NCI-H2196 treated with DMSO at 0.1 percent for 48 hours (cell line): Measurements from ENCODE around the gene EYA2.

ENCODE experiments used
- DNase-seq: peaks from one replicate; lab custom pipeline; 2025; ENCODE audit not compliant: unreplicated experiment; lab: John Stamatoyannopoulos, UW

Gene EYA2

DNA sequence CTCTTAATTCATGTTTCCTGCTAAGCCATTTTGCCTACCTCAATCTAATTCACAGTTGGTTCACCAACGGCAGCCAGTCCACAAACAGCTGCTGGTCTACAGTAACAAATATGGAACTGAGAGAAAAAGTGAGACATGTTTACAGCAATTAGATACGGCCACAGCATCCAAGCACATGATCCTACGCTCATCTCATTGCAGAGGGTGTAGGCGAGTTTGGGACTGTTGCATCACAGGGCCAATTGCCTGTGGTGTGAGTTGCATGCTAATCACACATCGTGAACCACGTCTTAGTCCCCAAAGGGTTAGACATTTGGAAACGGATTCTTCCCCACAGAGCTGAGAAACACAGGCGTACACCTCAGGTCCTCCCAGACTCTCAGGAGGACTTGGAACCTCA, 166.9 kb downstream of the EYA2 start:
- DNase-seq: no peak

DNA sequence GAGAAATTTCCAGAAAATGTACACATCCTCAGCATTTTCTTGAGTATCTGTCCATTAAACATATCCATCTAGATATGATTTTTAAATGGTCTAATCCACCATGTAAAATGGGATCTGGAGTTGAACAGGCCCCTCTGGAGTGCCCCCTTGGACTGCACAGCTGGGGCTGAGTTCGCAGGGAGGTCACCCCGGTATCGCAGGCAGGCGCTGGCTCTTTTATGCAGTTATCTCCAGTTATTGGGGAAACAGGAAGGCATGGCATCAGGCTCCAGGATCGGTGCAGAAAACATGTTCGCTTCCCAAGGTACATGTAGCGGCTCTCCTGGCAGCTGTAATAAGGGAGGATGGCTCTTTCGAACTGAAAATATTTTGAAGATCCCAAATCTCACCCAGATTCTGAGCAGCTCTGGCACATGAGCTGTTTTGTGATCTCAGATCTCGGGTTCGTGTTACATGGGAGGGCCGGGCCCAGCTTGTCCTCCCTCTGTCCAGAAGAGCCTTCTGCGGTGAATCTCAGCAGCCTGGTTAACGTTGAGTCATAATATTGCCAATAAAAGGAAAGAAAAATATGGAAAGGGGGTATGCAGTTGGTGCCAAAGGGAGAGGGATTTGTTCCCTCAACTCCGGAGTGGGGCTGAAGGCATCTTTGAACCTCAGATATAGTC, 167.7 kb downstream of the EYA2 start:
- DNase-seq: no peak

DNA sequence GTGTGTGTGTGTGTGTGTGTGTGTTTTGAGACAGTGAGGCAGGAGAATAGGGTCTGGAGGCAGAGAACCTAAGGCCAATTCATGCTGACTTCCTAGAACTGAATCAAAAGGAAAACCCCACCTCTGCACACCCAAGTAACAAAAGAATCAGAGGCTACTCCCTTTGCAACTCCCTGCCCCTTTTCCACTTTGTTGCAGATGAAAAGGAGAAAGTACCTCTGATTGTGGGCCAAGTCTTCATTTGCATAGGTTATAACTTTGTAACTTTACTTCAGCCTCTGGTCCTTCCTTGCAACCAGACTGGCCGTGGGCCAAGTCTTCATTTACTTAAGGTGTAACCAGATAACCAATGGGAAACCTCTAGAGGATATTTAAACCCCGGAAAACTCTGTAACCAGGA, 168.8 kb downstream of the EYA2 start:
- DNase-seq: no peak

DNA sequence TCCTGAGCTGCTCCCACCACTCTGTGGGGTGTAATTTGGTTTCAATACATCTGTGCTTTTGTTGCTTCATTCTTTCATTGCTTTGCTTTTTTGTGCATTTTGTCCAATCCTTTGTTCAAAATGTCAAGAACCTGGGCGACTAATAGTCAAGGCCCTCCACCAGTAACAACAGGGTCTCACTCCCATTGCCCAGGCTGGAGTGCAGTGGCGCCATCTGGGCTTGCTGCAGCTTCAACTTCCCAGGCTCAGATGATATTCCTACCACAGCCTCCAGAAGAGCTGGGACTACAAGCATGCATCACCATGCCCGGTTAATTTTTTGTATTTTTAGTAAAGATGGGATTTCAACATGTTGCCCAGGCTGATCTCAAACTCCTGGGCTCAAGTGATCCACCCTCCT, 169.2 kb downstream of the EYA2 start:
- no peak for DNase-seq

DNA sequence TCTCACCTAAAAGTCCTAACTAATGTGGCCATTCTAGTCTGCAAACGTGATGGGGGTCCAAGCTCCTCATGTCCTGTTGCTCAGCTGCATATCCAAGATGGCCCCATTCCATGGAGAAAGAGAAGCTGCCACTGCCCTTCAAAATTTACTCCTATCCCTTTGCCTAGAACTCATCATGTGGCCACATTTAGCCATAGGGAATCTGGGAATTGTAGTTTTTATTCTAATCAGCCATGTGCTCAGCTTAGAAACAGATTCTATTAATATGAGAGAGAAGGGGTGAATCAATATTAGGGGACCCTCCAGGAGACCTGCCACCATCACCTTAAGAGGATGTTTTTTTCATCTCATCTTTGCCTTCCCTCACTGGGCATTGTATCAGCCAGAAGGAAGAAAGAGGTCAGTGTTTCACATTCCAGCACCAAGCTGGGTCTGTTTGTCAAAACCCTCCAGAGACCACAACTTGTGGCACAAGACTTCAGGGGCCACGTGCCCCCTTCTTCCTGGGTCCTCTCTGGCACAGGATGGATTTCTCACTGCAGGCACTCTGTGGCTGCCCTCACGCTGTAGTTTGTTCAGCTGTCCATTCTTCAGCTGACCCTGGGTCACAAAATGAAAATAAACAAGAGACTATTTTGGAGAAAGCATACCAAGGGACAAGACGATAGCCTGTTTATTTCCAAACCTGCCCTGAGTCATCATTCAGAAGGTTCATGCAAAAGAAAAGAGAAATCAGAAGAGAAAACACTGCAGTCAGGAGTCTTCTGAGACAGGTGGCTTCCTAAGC, 172.0 kb downstream of the EYA2 start:
- no peak for DNase-seq

DNA sequence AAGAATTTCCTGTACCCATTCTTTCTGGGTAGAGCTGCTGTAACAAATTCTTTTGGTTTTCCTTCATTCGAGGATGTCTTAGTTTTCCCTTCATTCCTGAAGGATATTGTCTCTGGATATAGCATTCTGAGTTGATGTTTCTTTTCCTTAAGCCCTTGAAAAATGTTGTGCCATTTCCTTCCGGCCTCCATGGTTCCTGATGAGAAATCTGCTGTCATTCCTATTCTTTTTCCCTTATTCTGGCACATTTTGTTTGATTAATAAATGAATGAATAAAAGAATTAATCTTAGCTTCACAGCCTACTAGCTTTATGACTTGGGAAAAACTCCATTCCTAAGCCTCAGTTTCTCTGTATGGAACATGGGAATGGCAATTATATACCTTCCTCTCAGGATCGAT, 173.1 kb downstream of the EYA2 start:
- DNase-seq: peak; percentile 12

DNA sequence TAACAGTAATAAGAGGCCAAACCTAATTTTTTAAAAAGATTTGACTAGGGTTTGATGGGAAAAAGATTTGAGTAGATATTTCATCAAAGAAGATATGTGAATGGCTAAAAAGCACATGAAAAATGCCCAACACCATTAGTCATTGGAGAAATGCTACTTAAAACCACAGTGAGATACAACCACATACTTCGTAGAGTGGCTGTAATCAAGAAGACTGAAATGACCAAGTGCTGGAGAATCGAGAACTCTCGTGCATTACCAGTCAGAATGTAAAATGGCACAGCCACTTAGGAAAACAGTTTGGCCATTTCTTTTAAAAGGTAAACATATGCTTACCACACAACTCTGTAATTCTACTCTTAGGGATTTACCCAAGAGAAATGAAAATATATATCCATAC, 175.5 kb downstream of the EYA2 start:
- DNase-seq: no peak

DNA sequence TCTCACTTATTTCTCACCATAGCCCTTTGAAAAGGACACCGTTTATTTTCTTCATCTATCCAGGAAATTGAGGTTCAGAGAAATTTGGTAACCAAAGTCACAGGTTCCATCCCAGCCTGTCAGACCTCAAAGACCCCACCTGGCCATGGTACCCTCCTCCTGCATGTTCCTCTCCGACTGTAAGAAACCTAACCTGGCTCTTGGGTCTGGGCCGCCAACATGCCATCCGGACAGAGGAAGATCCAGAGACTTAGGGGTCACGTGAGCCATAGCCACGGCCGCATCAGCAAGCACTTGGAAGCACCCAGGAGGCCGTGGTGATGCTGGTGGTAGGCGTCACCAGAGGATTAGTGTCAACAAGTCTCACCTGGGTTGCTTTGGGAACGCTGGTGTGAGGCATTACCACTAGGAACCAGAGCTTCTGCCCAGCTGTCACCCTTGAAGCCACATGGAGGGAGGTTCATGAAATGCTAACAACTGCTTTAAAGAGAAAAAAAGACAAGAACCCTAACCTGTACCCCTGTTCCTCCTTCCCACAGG, 177.1 kb downstream of the EYA2 start:
- DNase-seq: no peak

DNA sequence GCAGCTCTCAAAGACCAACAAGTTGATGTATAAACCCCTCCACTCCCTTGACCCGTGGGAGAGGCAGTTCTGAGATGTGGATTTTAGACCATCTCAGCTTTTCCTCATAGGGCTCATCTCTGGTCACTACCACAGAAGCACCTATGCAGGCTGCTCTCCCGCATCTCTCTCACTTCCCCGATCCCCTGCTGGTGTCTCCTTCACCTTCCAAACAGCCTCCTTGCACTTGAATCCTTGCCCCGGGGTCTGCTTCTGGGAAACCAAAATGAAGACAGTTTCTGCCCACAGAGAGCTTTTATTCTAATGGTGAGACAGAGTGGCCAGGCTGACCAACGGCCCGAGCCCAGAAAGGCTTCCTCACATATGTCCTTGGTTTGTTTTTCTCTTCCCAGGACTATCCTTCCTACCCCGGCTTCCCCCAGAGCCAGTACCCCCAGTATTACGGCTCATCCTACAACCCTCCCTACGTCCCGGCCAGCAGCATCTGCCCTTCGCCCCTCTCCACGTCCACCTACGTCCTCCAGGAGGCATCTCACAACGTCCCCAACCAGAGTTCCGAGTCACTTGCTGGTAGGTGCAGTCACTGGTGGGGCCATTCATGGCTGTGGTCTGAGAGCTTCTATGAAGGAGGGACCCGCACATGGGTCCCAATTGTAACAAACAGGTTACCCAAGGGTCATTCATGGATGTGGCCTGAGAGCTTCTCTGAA, 179.3 kb downstream of the EYA2 start:
- no peak for DNase-seq

DNA sequence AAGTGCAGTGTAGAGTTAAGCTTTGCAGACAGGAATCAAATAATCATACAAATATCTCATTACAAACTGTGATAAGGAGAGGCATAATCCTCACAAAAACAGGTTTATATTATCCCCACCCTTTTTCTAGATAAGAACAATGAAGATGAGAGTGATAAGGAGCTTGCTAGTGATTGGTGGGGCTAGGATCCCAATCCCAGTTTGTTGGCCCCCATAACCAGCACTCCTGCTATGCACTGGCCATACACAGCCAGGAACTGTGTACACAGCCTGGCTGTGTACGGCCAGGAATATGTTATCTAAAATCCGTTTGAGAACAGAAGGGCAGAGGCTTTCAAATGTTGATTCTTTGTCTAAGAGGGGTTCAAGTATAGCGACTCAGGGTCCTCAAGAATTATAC, 180.6 kb downstream of the EYA2 start:
- DNase-seq: no peak

DNA sequence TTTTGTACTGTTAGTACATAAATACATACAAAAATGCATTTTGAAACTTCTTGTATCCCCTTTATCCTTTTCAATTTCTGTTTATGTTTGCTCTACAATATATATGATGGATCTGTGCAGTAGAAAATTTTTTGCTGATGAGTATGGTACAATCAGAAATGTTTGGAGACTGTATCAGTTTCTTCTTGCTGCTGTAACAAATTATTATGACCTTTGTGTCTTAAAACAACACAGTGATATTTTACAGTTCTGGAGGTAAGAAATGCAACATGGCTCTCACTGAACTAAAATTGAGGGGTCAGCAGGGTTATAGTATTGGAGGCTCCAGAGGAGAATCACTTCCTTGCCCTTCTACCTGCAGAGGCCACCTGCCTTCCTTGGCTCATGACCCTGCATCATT, 184.4 kb downstream of the EYA2 start:
- DNase-seq: no peak

DNA sequence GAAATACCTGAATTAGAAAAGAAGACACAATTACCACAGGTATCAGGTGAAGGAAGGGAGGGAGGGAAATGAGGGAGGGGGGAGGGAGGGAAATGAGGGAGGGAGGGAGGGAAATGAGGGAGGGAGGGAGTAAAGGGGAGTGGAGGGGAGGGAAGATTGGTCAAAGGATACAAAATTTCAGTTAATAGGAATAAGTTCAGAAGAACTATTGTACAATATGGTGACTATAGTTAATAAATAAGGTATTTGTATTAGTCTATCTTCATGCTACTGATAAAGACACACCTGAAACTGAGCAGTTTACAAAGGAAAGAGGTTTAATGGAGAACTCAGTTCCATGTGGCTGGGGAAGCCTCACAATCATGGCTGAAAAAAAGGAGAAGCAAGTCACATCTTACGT, 185.7 kb downstream of the EYA2 start:
- no peak for DNase-seq

DNA sequence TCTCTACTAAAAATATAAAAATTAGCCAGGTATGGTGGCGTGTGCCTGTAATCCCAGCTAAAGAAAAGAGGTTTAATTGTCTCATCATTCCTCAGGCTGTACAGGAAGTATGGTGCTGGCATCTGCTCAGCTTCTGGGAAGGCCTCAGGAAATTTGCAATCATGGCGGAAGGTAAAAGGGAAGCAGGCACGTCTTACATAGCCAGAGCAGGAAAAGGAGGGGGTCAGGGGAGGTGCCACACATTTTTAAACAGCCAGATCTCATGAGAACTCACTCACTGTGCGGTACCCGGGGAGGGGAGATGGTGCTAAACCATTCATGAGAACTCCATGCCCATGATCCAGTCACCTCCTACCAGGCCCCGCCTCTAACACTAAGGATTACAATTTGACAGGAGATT, 191.7 kb downstream of the EYA2 start:
- no peak for DNase-seq

DNA sequence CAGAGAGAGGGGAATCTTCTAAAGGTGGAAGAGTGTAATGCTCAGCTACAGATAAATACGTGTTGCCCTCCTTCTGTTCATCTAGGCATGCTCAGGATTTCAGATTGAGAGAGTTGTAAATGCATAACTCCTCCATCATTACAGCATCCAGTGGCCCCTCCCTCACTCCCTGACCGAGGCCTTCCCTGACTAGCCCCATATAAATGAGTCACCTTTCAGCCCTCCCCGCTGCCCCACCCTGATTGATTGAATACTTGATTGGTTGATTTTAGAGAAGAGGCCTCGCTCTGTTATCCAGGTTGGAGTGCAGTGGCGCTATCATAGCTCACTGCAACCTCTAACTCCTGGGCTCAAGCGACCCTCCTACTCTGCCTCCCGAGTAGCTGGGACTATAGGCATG, 193.7 kb downstream of the EYA2 start:
- DNase-seq: no peak

DNA sequence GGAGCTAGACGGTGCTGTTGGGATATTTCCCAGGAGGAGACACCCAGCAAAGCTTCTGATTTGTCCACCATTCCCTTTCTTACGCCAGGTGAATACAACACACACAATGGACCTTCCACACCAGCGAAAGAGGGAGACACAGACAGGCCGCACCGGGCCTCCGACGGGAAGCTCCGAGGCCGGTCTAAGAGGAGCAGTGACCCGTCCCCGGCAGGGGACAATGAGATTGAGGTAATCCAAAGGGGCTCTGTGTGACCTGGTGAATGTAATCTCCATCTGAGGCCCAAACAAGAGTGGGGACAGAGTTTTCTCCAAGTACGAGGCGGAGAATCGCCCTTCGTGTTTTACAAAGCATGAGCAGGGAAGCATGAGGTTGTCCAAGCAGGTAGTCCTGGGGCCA, 194.5 kb downstream of the EYA2 start:
- DNase-seq: no peak

DNA sequence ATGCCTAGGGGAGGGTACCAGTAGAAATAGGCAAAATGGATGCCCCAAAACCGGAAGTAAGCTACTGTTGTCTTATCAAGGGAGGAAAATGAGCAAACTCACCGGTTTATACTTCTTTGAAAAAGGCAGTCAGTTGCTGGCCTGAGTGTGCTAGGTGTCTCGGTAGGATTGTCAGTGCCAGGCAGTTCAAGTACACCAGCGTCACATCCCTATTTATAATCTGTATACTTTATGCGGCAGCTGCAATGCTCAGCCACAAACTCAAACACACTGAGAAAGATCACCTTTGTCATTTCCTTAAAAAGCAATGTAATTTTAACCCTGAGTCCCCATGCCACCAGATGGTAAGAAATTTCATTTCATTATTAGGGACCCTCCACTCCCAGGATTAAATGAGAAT, 196.2 kb downstream of the EYA2 start:
- no peak for DNase-seq

DNA sequence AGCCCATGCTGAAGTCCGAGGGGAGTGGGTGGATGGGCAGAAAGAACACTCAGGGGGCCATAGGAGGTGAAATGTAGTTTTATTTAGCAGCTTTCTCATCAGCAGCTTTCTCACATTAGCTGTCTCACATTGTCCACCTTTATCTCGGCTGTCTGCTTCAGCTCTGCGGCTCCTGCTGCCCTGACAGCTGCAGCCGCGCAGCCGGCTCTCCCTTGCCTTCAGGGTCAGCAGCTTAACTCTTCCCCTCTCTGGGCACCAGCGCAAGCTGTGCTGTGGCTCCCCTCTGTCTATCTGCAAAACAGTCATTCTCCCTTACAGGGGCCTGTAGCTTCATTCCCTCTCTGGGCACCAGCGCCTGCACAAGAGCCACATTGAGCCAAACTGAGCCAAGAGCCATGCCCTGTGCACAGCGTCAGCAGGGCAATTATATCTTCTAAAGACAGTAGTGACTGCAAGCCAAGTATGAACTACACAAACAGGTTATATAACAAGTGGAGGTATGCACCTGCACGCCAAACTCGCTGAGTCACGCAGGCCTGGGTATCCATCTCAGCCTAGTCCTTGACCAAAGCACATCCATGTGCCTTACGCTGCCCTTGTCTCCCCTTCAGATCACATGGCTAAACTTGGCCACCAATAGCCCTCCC, 198.8 kb downstream of the EYA2 start:
- no peak for DNase-seq

DNA sequence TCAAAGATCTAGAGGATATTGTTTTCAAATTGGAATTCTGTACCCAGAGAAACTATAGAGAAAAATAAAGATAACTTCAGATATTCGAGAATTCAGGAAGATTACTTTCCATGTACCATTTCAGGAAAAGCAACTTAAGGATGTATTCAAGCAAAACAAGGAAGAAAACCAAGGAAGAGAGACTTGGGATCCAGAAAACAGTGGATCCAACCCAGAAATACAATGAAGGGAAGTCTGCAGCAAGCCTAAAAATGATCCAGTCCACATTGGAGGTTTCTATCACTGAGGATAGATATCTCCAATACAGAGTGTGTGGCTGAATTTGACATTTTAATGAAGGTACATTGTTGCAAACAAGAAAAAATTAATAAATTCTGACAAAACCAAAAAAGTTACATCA, 201.0 kb downstream of the EYA2 start:
- DNase-seq: no peak

DNA sequence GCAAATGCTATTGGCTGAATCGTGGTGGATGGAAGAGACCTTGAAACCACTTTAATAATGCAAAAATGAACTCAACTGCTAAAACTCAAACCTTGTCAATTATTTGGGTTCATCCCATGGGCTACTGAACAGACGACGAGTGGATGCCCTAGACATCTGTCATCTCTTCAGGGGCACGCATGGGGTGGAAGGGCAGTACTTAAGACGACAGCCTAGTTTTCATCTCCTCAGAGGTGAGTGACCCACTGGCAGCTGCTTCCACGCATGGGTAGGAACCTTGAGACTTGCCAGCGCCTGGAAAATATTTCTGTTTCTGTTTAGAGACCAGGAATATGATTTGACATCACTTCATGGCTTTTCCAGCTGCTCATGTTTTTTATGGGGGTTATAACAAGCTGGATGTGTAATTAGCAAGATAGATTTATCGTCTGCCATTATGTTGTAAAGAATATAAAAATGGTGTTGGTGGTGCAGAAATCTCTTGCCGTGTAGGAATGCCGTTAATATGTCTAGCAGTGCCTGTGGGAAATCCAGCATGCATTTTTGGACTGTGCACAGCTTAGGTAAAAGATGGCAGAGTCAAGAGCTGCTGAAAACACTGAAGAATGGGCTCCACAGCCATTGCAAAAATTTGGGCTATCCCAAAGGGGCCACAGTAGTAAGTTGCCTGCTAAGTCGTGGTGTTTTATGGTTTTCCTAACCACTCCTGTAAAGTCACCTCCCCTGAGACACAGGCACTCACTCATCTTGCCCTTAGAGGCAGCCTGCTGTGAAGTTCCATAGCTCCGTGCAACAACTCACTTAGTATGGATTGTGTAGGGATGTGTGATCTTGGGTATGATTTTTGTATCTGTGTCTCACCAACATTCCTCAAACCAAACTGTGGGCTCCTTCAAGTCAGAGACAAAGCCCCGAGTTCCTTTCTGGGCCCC, 203.3 kb downstream of the EYA2 start:
- no peak for DNase-seq

DNA sequence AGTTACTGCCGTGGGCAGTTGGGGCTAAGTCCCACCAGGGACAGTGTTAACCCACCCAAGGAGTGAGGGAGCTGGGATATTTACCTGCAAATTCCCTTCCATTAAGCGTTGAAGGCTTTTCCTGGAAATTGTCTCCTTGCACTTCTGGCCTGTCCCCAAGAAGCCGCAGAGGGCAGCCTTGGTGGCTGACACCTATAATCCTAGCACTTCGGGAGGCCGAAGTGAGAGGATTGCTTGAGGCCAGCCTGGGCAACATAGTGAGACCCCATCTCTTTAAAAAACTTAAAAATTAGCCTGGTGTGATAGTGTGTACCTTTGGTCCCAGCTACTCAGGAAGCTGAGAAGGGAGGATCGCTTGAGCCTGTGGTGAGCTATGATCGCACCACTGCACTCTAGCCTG, 204.4 kb downstream of the EYA2 start:
- no peak for DNase-seq
